ENCODE measurements around the gene APOC1.

The APOC1 gene

GRCh38 chr19:44943801-44944249, 29.4 kb downstream of the APOC1 start:
- no peak for DNase-seq (ENCODE audit: low read depth)
- no peak for TF ChIP-seq CTCF (IDR thresholded peaks at IDR 0.05; ENCODE audit: insufficient read depth, low read depth, low read length, missing control alignments)
- no peak overlapping the region for H3K4me3 ChIP-seq (ENCODE audit: low read length)

GRCh38 chr19:44947041-44947581, 32.7 kb downstream of the APOC1 start:
- TF ChIP-seq CTCF (IDR thresholded peaks at IDR 0.05; ENCODE audit: insufficient read depth, low read depth, low read length, missing control alignments) = no peak
- no peak for DNase-seq (ENCODE audit: low read depth)

GRCh38 chr19:44948237-44948636, 33.8 kb downstream of the APOC1 start:
- no peak for DNase-seq (ENCODE audit: low read depth)
- H3K4me3 ChIP-seq (ENCODE audit: low read length) = no peak overlapping the region
- TF ChIP-seq CTCF (IDR thresholded peaks at IDR 0.05; ENCODE audit: insufficient read depth, low read depth, low read length, missing control alignments) = no peak

More at GRCh38 chr19:44947041-44947581, 32.7 kb downstream of the APOC1 start:
- no peak overlapping the region for H3K4me3 ChIP-seq (ENCODE audit: low read length)

- DNase-seq (ENCODE audit: low read depth) = no peak
- no peak for TF ChIP-seq CTCF (IDR thresholded peaks at IDR 0.05; ENCODE audit: insufficient read depth, low read depth, low read length, missing control alignments)
- H3K4me3 ChIP-seq (ENCODE audit: low read length) = no peak overlapping the region
These were observed 34.5 kb downstream of the APOC1 start for GRCh38 chr19:44948763-44949374.

- no peak for DNase-seq (ENCODE audit: low read depth)
- H3K4me3 ChIP-seq (ENCODE audit: low read length) = no peak overlapping the region
- no peak for TF ChIP-seq CTCF (IDR thresholded peaks at IDR 0.05; ENCODE audit: insufficient read depth, low read depth, low read length, missing control alignments)
These were observed 35.1 kb downstream of the APOC1 start for GRCh38 chr19:44949550-44949949.

- DNase-seq (ENCODE audit: low read depth) = peak; percentile 82
- peak; percentile 85 for TF ChIP-seq CTCF (IDR thresholded peaks at IDR 0.05; ENCODE audit: insufficient read depth, low read depth, low read length, missing control alignments)
- H3K4me3 ChIP-seq (ENCODE audit: low read length) = peak overlapping the region; percentile 1
These were observed 37.1 kb downstream of the APOC1 start for GRCh38 chr19:44951179-44952159.
